Measurements from ENCODE around the gene COL4A2.

The COL4A2 gene

GRCh38 chr13:110436276-110436675 lies 129.2 kb downstream of the COL4A2 start:
- Histone ChIP-seq H3K4me3 (ENCODE audit: insufficient read length, low read depth) (no peak overlapping the region), H3K4me1 (ENCODE audit: insufficient read depth, insufficient read length) (no peaks in the 10 kb centered on the region), H3K36me3 (ENCODE audit: insufficient read depth, insufficient read length, low read length) (peaks cover 89% of the 10 kb centered on the region), H3K27me3 (ENCODE audit: insufficient read depth, insufficient read length) (no peaks in the 10 kb centered on the region), H3K9ac (ENCODE audit: insufficient read length, low read depth) (no peak overlapping the region), H3K9me3 (ENCODE audit: insufficient read depth, low read length) (no peaks in the 10 kb centered on the region)
- DNase-seq (ENCODE audit: low read depth, low spot score): no peak
- TF ChIP-seq ZNF274 (IDR thresholded peaks at IDR 0.05; ENCODE audit: low read depth, low read length) (no peak), YY1 (IDR thresholded peaks at IDR 0.05; ENCODE audit: insufficient read depth, insufficient read length) (no peak), SUZ12 (IDR thresholded peaks at IDR 0.05; ENCODE audit: extremely low read depth, insufficient read depth, insufficient read length) (no peak)

DNA sequence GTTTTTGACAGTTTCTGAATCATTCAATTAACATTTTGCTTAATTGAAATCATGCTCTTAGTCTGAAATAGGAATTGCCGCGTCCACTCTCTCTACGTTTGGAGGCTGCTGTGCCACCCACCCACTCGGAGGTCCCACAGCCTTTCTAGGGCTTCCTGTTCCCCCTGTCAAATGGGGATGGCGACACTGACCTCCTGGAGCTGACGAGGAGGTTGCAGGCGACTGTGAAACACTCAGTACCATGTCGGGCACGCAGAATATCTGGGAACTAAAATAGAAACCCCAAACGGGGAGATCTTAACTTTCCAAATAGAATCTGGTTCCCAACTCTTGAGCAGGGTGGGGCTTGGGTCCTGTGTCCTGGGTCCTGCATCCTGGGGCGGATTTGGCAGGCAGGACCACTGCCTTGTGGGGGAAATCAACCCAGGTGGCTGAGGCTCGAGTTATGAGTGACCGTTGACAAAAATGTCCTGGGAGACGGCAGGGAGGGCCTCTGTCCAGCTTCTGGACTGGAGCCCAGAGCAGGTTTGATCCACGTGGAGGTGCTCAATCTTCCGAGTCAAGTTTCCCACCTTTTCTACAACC lies 129.8 kb downstream of the COL4A2 start:
- no peaks in the 10 kb centered on the region for H3K9me3 ChIP-seq (ENCODE audit: insufficient read depth, low read length)
- no peak overlapping the region for H3K4me3 ChIP-seq (ENCODE audit: insufficient read length, low read depth)
- H3K27me3 ChIP-seq (ENCODE audit: insufficient read depth, insufficient read length): no peaks in the 10 kb centered on the region
- DNase-seq (ENCODE audit: low read depth, low spot score): no peak
- H3K4me1 ChIP-seq (ENCODE audit: insufficient read depth, insufficient read length): no peaks in the 10 kb centered on the region
- peaks cover 86% of the 10 kb centered on the region for H3K36me3 ChIP-seq (ENCODE audit: insufficient read depth, insufficient read length, low read length)
- TF ChIP-seq SUZ12 (IDR thresholded peaks at IDR 0.05; ENCODE audit: extremely low read depth, insufficient read depth, insufficient read length): no peak
- TF ChIP-seq ZNF274 (IDR thresholded peaks at IDR 0.05; ENCODE audit: low read depth, low read length): no peak
- TF ChIP-seq YY1 (IDR thresholded peaks at IDR 0.05; ENCODE audit: insufficient read depth, insufficient read length): no peak
- no peak overlapping the region for H3K9ac ChIP-seq (ENCODE audit: insufficient read length, low read depth)

DNA sequence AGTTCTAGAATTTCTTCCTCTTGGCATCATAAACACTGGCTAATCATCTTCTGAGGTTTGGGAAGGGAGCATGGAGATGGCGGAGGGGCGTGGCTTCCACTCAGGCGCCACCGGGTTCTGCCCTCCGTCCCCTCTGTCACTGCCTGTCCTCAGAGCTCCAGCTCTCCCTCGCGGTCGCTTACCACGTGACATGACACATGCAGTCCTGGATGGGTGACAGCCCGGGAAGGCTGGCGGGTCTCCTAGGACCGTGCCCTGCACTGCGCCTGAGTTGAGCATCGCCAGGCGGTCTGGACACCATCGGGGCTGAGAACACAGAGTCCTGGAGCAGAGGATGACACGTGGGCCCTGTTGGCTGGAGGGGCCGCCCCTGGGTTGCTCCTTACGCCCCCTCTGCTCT lies 131.1 kb downstream of the COL4A2 start:
- H3K36me3 ChIP-seq (ENCODE audit: insufficient read depth, insufficient read length, low read length): peaks cover 78% of the 10 kb centered on the region
- no peak for DNase-seq (ENCODE audit: low read depth, low spot score)
- no peaks in the 10 kb centered on the region for H3K9me3 ChIP-seq (ENCODE audit: insufficient read depth, low read length)

GRCh38 chr13:110438776-110439175 lies 131.7 kb downstream of the COL4A2 start:
- TF ChIP-seq YY1 (IDR thresholded peaks at IDR 0.05; ENCODE audit: insufficient read depth, insufficient read length) (no peak), ZNF274 (IDR thresholded peaks at IDR 0.05; ENCODE audit: low read depth, low read length) (no peak), SUZ12 (IDR thresholded peaks at IDR 0.05; ENCODE audit: extremely low read depth, insufficient read depth, insufficient read length) (no peak)
- Histone ChIP-seq H3K36me3 (ENCODE audit: insufficient read depth, insufficient read length, low read length) (peaks cover 74% of the 10 kb centered on the region), H3K9me3 (ENCODE audit: insufficient read depth, low read length) (no peaks in the 10 kb centered on the region), H3K4me1 (ENCODE audit: insufficient read depth, insufficient read length) (no peaks in the 10 kb centered on the region), H3K4me3 (ENCODE audit: insufficient read length, low read depth) (no peak overlapping the region), H3K27me3 (ENCODE audit: insufficient read depth, insufficient read length) (no peaks in the 10 kb centered on the region), H3K9ac (ENCODE audit: insufficient read length, low read depth) (no peak overlapping the region)
- DNase-seq (ENCODE audit: low read depth, low spot score): no peak

More for the DNA sequence above, 131.1 kb downstream of the COL4A2 start:
- Histone ChIP-seq H3K27me3 (ENCODE audit: insufficient read depth, insufficient read length) (no peaks in the 10 kb centered on the region), H3K4me1 (ENCODE audit: insufficient read depth, insufficient read length) (no peaks in the 10 kb centered on the region), H3K9ac (ENCODE audit: insufficient read length, low read depth) (no peak overlapping the region), H3K4me3 (ENCODE audit: insufficient read length, low read depth) (no peak overlapping the region)
- TF ChIP-seq SUZ12 (IDR thresholded peaks at IDR 0.05; ENCODE audit: extremely low read depth, insufficient read depth, insufficient read length) (no peak), YY1 (IDR thresholded peaks at IDR 0.05; ENCODE audit: insufficient read depth, insufficient read length) (no peak), ZNF274 (IDR thresholded peaks at IDR 0.05; ENCODE audit: low read depth, low read length) (no peak)

DNA sequence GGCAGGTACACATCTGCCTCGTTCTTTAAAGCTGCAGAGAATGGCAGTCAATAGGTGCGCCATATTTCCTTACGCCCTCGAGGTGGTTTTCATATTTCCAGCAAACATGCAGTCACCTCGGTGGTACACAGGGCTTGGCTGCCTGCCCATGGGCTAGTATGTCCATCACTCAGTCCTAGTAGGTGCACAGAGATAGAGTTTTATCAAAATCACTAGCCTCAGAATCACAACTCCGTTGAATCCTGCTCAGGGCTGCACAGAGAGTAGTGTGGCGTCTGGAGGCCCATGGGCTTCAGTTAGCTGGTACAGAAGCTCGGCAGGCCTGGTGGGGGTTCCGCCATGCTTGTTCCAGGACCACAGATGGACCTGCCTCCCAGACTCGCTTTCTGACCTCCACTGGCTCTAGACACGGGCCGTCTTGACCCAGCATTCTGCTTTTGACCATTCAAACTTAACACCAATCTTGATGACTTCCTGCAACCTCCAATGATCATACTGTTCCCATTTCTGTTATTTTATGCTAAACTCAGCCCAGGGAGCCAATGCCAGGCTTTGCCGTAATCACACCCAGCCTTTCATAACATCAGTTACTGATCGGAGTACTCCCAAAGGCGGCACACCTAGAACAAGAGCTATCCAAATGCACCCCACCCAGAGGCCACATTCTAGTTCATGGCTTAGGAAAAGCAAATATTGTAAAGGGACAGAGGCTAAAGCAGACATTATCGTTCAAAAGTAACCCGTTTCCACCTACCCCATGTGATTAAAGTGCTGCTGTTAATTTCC lies 134.1 kb downstream of the COL4A2 start:
- Histone ChIP-seq H3K4me3 (ENCODE audit: insufficient read length, low read depth) (no peak overlapping the region), H3K9me3 (ENCODE audit: insufficient read depth, low read length) (no peaks in the 10 kb centered on the region), H3K27me3 (ENCODE audit: insufficient read depth, insufficient read length) (no peaks in the 10 kb centered on the region), H3K9ac (ENCODE audit: insufficient read length, low read depth) (no peak overlapping the region), H3K36me3 (ENCODE audit: insufficient read depth, insufficient read length, low read length) (peaks cover 70% of the 10 kb centered on the region), H3K4me1 (ENCODE audit: insufficient read depth, insufficient read length) (no peaks in the 10 kb centered on the region)
- TF ChIP-seq SUZ12 (IDR thresholded peaks at IDR 0.05; ENCODE audit: extremely low read depth, insufficient read depth, insufficient read length): no peak
- TF ChIP-seq ZNF274 (IDR thresholded peaks at IDR 0.05; ENCODE audit: low read depth, low read length): no peak
- TF ChIP-seq YY1 (IDR thresholded peaks at IDR 0.05; ENCODE audit: insufficient read depth, insufficient read length): no peak
- no peak for DNase-seq (ENCODE audit: low read depth, low spot score)

GRCh38 chr13:110442930-110443621 lies 136.0 kb downstream of the COL4A2 start:
- DNase-seq (ENCODE audit: low read depth, low spot score): no peak
- no peak for TF ChIP-seq YY1 (IDR thresholded peaks at IDR 0.05; ENCODE audit: insufficient read depth, insufficient read length)
- no peak for TF ChIP-seq ZNF274 (IDR thresholded peaks at IDR 0.05; ENCODE audit: low read depth, low read length)
- no peak for TF ChIP-seq SUZ12 (IDR thresholded peaks at IDR 0.05; ENCODE audit: extremely low read depth, insufficient read depth, insufficient read length)
- peaks cover 66% of the 10 kb centered on the region for H3K36me3 ChIP-seq (ENCODE audit: insufficient read depth, insufficient read length, low read length)

More at GRCh38 chr13:110442930-110443621, 136.0 kb downstream of the COL4A2 start:
- Histone ChIP-seq H3K9me3 (ENCODE audit: insufficient read depth, low read length) (no peaks in the 10 kb centered on the region), H3K27me3 (ENCODE audit: insufficient read depth, insufficient read length) (no peaks in the 10 kb centered on the region), H3K4me1 (ENCODE audit: insufficient read depth, insufficient read length) (no peaks in the 10 kb centered on the region), H3K4me3 (ENCODE audit: insufficient read length, low read depth) (no peak overlapping the region), H3K9ac (ENCODE audit: insufficient read length, low read depth) (no peak overlapping the region)
